Skin of body (tissue), 3 donors: ENCODE data around the gene POTEB. TPM values are rescaled to one million over a fixed set of nuclear protein-coding genes. Genes with fewer than 3 reads are reported as not detected.
"Not testable (repeated sequence)": the region's sequence is repeated elsewhere in the genome, so short reads cannot be mapped to it uniquely, and the experiment has no call there.

Source experiments
- DNase-seq: peaks from one replicate; lab custom pipeline; 2025; lab: John Stamatoyannopoulos, UW
- small RNA-seq: library from RNA; depleted of rRNA; stranded (forward); fragments of <200 nt; gene quantifications from one replicate; pipeline ENCODE3, GENCODE V24; 2014; ENCODE audit warnings: low replicate concordance
- total RNA-seq: library from RNA; depleted of rRNA; stranded (reverse); fragments of >200 nt; gene quantifications from one replicate; pipeline ENCODE4 v1.2.3, GENCODE V29; 2014

Gene POTEB
- not detected for total RNA-seq

GRCh38 chr15:21877635-21878034 lies at the start of gene POTEB:
POTEB (minus strand) TSS chr15:21877735; CDS start chr15:21877246, 489 bp downstream.
- not testable (repeated sequence) for DNase-seq

DNA sequence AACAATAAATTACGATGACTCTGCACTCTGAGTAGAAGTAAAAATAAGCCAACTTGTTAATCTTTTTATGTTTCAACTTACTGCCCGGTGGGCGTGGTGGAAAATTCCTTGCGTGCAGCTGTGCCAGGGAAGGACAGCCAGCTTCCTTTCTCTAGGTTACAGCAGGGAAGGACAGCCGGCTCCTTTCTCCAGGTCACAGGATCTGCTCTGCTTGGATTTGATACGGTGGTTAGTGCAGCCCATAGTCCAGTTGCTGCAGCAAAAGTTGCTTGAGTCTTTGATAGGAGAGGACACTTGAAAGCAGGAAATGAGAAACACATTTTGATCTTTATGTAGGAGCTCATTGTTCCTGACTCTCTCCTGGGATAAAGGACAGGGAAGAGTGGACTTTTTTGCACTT lies 13.4 kb upstream of the POTEB start:
- not testable (repeated sequence) for DNase-seq

- DNase-seq = not testable (repeated sequence)
Measured at GRCh38 chr15:21889542-21889941, 12.0 kb upstream of the POTEB start.

DNA sequence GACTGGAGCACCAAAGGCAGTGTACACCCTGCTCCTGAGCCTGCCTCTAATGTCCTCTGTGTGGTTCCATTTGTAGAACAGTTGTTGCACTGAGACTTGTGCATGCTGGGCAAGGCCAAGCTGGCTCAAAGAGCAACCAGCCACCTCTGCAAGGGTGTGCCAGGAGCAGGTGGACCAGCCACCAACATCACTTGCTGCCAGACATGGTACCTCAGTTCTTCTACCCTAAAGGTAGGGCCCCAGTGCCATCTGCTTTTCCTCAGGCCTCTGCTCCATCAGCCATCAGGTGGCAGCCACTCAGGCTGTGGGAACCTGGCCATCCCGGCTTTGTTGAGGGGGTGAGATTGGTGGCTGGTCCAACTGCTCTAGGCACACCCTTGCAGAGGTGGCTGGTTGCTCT lies 38.7 kb downstream of the POTEB start:
- DNase-seq = not testable (repeated sequence)

Small RNA genes within 50 kb of the gene (small RNA-seq; reads per million reads assigned to genes)
- gene MIR3118-4 (not detected), gene RNU6-631P (not detected)

Other genes with a start within 250 kb of the POTEB start
- gene OR4M2, start 202.8 kb upstream of the POTEB start, total RNA-seq = not detected